ENCODE data around the gene RNF151.
"Not testable (repeated sequence)": the region's sequence is repeated elsewhere in the genome, so short reads cannot be mapped to it uniquely, and the experiment has no call there.

Gene RNF151

DNA sequence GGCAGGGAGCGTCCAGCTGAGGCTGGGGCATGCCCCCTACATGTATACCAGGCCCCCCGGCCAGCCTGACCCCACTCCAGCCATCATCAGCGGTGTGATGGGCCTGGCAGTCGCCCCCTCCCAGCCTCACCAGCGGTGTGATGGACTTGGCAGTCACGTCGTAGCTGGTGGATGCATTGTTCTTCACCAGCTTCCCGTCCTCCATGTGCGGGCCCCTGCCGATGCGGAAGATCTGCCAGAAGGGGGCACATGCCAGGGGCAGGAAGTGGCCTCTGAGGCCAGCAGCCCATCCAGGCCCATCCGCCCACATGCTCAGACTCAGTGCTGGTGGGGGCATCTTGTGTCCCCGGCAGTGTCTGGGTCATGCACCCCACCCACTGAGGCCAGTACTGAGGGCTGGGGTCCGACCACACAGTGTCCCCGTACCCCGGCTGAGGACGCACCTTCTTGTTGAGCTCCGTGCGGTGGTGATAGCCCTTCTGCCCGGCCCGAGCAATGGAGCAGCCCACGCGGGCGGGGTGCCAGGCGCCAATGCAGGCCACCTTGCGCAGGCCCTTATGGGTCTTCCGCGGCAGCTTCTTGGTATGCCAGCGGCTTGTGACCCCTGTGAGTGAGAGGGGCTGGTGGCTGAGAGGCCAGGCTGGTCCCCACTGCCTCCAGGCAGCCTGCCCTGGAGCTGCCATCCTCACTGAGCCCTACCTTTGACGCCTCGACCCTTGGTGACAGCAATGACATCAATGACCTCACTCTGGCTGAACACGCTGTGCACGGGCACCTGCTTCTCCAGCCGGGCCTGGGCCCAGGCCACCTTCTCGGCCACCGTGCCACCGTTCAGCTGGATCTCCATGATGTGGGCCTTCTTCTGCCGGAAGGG, 19.9 kb upstream of the RNF151 start:
- TF ChIP-seq, protein P1, sequence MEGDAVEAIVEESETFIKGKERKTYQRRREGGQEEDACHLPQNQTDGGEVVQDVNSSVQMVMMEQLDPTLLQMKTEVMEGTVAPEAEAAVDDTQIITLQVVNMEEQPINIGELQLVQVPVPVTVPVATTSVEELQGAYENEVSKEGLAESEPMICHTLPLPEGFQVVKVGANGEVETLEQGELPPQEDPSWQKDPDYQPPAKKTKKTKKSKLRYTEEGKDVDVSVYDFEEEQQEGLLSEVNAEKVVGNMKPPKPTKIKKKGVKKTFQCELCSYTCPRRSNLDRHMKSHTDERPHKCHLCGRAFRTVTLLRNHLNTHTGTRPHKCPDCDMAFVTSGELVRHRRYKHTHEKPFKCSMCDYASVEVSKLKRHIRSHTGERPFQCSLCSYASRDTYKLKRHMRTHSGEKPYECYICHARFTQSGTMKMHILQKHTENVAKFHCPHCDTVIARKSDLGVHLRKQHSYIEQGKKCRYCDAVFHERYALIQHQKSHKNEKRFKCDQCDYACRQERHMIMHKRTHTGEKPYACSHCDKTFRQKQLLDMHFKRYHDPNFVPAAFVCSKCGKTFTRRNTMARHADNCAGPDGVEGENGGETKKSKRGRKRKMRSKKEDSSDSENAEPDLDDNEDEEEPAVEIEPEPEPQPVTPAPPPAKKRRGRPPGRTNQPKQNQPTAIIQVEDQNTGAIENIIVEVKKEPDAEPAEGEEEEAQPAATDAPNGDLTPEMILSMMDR (IDR thresholded peaks at IDR 0.05; ENCODE audit: low read depth, low read length) = no peak
- H3K4me3 ChIP-seq (ENCODE audit: low read depth, low read length) = no peak overlapping the region

- TF ChIP-seq, protein P1 (IDR thresholded peaks at IDR 0.05; ENCODE audit: low read depth, low read length) = no peak
- H3K4me3 ChIP-seq (ENCODE audit: low read depth, low read length) = no peak overlapping the region
Measured at GRCh38 chr16:1947369-1947670, 19.3 kb upstream of the RNF151 start.

- H3K4me3 ChIP-seq (ENCODE audit: low read depth, low read length) = no peak overlapping the region
Measured at GRCh38 chr16:1949507-1949906, 17.1 kb upstream of the RNF151 start.

DNA sequence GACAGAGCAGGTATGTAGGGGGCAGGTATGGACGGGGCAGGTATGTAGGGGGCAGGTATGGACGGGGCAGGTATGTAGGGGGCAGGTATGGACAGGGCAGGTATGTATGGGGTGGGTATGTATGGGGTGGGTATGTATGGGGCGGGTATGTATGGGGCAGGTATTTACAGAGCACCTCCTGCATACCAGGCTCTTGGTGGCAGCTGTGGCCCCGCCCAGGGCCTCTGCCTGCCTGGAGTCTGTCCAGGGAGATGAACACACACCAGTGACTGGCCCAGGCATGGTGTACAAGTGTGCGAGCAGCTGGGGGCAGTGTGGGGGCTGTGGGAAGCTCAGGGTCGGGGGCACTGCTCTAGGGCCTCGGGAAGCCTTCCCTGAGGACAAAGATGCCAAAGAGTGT, 16.6 kb upstream of the RNF151 start:
- no peak overlapping the region for H3K4me3 ChIP-seq (ENCODE audit: low read depth, low read length)
- TF ChIP-seq, protein P1 (IDR thresholded peaks at IDR 0.05; ENCODE audit: low read depth, low read length) = no peak

More at GRCh38 chr16:1949507-1949906, 17.1 kb upstream of the RNF151 start:
- TF ChIP-seq, protein P1 (IDR thresholded peaks at IDR 0.05; ENCODE audit: low read depth, low read length) = no peak

DNA sequence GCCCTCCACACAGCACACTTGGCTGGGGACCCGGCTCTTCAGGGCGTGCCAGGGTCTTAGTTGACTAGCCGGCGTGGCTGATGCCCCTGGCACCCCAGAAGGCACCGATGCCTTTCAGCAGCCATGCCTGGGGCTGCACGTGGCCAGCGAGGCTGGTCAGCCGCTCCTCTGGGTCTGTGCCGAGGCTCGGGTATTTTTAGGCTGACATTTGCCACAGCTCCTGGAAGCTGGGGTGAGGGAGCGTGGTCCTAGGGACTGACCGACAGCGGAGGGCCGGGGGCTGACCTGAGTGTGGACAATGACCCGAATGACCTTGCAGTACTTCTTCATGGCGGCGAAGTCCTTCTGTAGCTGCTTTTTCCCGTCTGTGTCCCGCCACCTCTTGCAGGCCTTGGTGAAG, 16.1 kb upstream of the RNF151 start:
- no peak overlapping the region for H3K4me3 ChIP-seq (ENCODE audit: low read depth, low read length)
- TF ChIP-seq, protein P1 (IDR thresholded peaks at IDR 0.05; ENCODE audit: low read depth, low read length) = no peak

GRCh38 chr16:1953734-1954133, 12.9 kb upstream of the RNF151 start:
- TF ChIP-seq, protein P1 (IDR thresholded peaks at IDR 0.05; ENCODE audit: low read depth, low read length) = no peak
- H3K4me3 ChIP-seq (ENCODE audit: low read depth, low read length) = no peak overlapping the region

GRCh38 chr16:1957434-1958142, 9.1 kb upstream of the RNF151 start:
- H3K4me3 ChIP-seq (ENCODE audit: low read depth, low read length) = not testable (repeated sequence)

- not testable (repeated sequence) for H3K4me3 ChIP-seq (ENCODE audit: low read depth, low read length)
Measured at GRCh38 chr16:1958143-1958491, 8.5 kb upstream of the RNF151 start.
